Type B pancreatic cell (in vitro differentiated cells): ENCODE data around the gene OLA1. TPM values are rescaled to one million over a fixed set of nuclear protein-coding genes. Genes with fewer than 3 reads are reported as not detected.

ENCODE experiments used
- DNase-seq: peaks from one replicate; pipeline ENCODE4 v3.0.0; 2021; ENCODE audit warnings: mixed read lengths; ENCODE audit not compliant: unreplicated experiment; ENCODE audit errors: extremely low spot score
- H3K27ac Mint-ChIP-seq: 2 replicates; pipeline ENCODE4 v1.8.0; 2021; ENCODE audit warnings: mild to moderate bottlenecking, mixed read lengths
- H3K27me3 Mint-ChIP-seq: 2 replicates; pipeline ENCODE4 v1.8.0; 2021; ENCODE audit warnings: mixed read lengths
- H3K36me3 Mint-ChIP-seq: 2 replicates; pipeline ENCODE4 v1.8.0; 2021; ENCODE audit warnings: mixed read lengths
- H3K4me1 Mint-ChIP-seq: one replicate; pipeline ENCODE4 v1.8.0; 2021; ENCODE audit warnings: mixed read lengths; ENCODE audit not compliant: unreplicated experiment
- H3K4me3 Mint-ChIP-seq: 2 replicates; pipeline ENCODE4 v1.8.0; 2021; ENCODE audit warnings: mild to moderate bottlenecking, mixed read lengths
- H3K9me3 Mint-ChIP-seq: 2 replicates; pipeline ENCODE4 v1.8.0; 2021; ENCODE audit warnings: mixed read lengths
- total RNA-seq: library from RNA; stranded (reverse); gene quantifications from 2 replicates; pipeline ENCODE4 v1.2.1, GENCODE V29; 2021; ENCODE audit warnings: low replicate concordance
- TF ChIP-seq, protein P1 (sequence below): fragments of 200-600 bp; sonication (generic); conservative IDR thresholded peaks from 2 replicates; pipeline ENCODE4 v1.5.0; 2021; ENCODE audit warnings: antibody characterized with exemption, mild to moderate bottlenecking

OLA1 gene
- total RNA-seq, 1 donor from 2014 or later = 94.4 TPM

DNA sequence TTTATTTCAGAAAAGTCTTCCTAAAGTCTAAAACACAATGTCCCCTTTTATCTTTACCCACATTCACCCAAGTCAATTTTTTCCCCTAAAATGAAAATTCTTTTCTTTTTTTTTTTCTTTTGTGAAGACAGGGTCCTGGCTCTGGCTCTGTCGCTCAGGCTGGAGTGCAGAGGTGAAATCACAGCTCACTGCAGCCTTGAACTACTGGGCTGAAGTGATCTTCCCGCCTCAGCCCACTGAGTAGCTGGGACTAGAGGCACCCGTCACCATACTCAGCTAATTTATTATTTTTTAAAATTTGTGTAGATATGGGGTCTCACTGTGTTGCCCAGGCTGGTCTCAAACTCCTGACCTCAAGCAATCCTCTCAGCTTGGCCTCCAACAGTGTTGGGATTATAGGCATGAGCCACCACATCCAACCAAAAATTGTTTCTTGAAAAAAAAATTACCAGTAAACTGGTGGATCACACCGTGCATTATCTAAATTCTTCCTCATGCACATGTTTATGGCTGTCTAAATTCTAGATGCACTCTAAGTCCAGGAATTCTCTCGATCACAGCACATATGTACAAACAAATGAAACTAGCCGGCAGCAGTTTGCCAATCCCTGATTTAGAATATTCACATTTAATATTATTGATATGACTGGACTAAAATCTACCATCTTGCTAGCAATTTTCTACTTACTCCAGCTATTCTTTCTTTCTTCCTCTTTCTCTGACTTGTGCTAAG, 56.8 kb downstream of the OLA1 start:
- H3K4me3 Mint-ChIP-seq = no peak overlapping the region
- TF ChIP-seq, protein P1, sequence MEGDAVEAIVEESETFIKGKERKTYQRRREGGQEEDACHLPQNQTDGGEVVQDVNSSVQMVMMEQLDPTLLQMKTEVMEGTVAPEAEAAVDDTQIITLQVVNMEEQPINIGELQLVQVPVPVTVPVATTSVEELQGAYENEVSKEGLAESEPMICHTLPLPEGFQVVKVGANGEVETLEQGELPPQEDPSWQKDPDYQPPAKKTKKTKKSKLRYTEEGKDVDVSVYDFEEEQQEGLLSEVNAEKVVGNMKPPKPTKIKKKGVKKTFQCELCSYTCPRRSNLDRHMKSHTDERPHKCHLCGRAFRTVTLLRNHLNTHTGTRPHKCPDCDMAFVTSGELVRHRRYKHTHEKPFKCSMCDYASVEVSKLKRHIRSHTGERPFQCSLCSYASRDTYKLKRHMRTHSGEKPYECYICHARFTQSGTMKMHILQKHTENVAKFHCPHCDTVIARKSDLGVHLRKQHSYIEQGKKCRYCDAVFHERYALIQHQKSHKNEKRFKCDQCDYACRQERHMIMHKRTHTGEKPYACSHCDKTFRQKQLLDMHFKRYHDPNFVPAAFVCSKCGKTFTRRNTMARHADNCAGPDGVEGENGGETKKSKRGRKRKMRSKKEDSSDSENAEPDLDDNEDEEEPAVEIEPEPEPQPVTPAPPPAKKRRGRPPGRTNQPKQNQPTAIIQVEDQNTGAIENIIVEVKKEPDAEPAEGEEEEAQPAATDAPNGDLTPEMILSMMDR = no peak
- H3K4me1 Mint-ChIP-seq = no peaks in the 10 kb centered on the region
- H3K36me3 Mint-ChIP-seq = peaks cover 6% of the 10 kb centered on the region
- no peaks in the 10 kb centered on the region for H3K27me3 Mint-ChIP-seq
- DNase-seq = no peak
- peaks cover 4% of the 10 kb centered on the region for H3K9me3 Mint-ChIP-seq
- H3K27ac Mint-ChIP-seq = no peak overlapping the region

DNA sequence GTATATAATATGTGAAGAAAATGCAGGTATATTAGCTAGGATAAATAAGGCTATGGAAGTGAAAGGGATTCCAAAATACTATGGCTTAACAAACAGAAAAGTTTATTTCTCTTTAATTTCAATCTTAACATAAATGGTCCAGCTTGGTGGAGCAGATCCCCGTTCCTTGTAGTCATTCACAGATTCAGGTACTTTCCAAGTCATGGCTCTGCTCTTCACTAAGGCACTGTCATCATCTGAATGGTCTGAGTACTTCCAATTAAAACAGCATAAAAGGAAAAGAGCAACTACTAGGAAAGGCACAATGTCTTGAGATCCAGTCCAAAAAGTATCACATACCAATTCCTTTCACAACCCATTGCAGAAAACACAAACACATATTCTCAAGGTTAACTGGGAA, 63.4 kb downstream of the OLA1 start:
- Mint-ChIP-seq H3K27me3 (no peaks in the 10 kb centered on the region), H3K36me3 (peaks cover 6% of the 10 kb centered on the region), H3K4me1 (peaks cover 7% of the 10 kb centered on the region), H3K9me3 (no peaks in the 10 kb centered on the region), H3K27ac (no peak overlapping the region), H3K4me3 (no peak overlapping the region)
- TF ChIP-seq, protein P1 = no peak
- no peak for DNase-seq

DNA sequence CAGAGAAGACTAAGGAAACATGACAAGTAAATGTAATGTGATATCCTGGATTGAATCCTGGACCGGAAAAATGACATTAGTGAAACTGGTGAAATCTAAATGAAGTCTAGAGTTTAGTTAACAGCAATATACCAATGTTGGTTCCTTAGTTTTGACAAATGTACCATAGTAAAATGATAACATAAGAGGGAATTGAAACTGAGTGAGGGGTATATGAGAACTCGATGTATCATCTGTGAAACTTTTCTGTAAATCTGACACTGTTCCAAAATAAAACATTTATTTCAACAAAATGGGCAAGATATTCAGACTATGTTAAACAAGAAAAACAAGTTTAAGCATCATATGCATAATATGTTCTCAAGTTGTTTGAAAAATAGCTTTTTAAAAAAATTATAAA, 63.8 kb downstream of the OLA1 start:
- Mint-ChIP-seq H3K36me3 (peaks cover 6% of the 10 kb centered on the region), H3K9me3 (no peaks in the 10 kb centered on the region), H3K27me3 (no peaks in the 10 kb centered on the region), H3K4me3 (no peak overlapping the region), H3K4me1 (peaks cover 7% of the 10 kb centered on the region), H3K27ac (no peak overlapping the region)
- DNase-seq = no peak
- TF ChIP-seq, protein P1 = no peak

DNA sequence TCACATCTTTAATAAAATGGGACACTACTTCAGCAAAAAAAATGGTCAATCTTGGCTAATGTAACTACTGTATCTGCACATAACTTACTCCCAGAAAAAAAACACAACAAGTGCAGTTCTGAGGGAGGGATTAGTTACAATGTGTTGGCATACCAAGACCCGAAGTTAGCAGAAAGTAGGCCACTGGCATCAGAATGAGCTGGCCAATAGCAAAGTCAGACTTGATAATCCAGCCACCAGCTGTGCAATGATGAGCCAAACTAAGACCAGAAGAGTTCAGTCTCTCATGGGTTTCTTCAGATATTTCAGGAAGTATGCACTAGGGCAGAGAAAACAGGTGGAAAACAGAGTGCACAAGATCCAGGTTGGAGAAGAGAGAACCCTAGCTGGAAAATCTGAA, 65.3 kb downstream of the OLA1 start:
- DNase-seq = no peak
- Mint-ChIP-seq H3K4me1 (peaks cover 7% of the 10 kb centered on the region), H3K36me3 (peaks cover 6% of the 10 kb centered on the region), H3K27me3 (no peaks in the 10 kb centered on the region), H3K4me3 (no peak overlapping the region), H3K27ac (no peak overlapping the region), H3K9me3 (no peaks in the 10 kb centered on the region)
- TF ChIP-seq, protein P1 = no peak

DNA sequence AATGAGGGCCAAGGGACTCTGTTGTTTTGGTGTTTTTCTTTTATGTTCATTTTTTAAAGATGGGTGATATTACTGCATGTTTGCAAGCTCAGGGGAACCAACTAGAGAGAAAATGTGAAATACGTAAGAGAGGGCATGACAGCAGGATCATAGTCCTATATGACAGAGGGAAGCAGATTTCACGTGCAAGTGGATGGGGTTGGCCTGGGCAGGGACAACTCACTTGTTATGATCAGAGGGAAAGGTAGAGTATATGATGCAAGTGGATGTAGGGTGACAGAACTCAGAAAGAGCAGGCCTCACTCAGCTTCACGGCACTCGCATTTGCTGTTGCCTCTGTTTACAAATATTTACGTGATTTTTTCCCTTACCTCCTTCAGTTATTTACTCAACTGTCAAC, 67.0 kb downstream of the OLA1 start:
- no peaks in the 10 kb centered on the region for H3K9me3 Mint-ChIP-seq
- no peak overlapping the region for H3K4me3 Mint-ChIP-seq
- H3K36me3 Mint-ChIP-seq = no peaks in the 10 kb centered on the region
- no peak overlapping the region for H3K27ac Mint-ChIP-seq
- H3K4me1 Mint-ChIP-seq = peaks cover 10% of the 10 kb centered on the region
- H3K27me3 Mint-ChIP-seq = no peaks in the 10 kb centered on the region
- DNase-seq = no peak
- TF ChIP-seq, protein P1 = no peak
